ENCODE data around the gene CIZ1.

GRCh38 chr9:128120061-128120740, 71.2 kb downstream of the CIZ1 start:
- TF ChIP-seq POLR2A (IDR thresholded peaks at IDR 0.05): no peak
- TF ChIP-seq CTCF (IDR thresholded peaks at IDR 0.05): no peak
